K562 (cell line): ENCODE results near the gene HPCAL1. TPM values are rescaled to one million over a fixed set of nuclear protein-coding genes. Genes with fewer than 3 reads are reported as not detected.

Source experiments
- ATAC-seq: fragments of 200-7000 bp; cut with Tn5 transposase; 3 replicates; pipeline ENCODE4 v1.9.1; 2020; ENCODE audit warnings: moderate library complexity
- BruUV-seq: library from RNA; stranded (reverse); fragments of 400-500 nt; replicated peaks from 2 replicates; lab custom pipeline; 2021; lab: Mats Ljungman, UMichigan
- CTCF ChIA-PET: fragments of 300-600 bp; formaldehyde crosslinking; extraction: SDS; loops from one replicate; lab custom pipeline; 2021; ENCODE audit warnings: low intra/inter-chr PET ratio; lab: Yijun Ruan, JAX
- POLR2A ChIA-PET: fragments of 300-600, 350-650 bp; sonication (Branson Sonifier 250); formaldehyde crosslinking; extraction: SDS; loops from one replicate; lab custom pipeline; 2021; ENCODE audit warnings: antibody characterized with exemption, inconsistent platforms; lab: Yijun Ruan, JAX
- DNase-seq, 4 experiments: peaks; one replicate each; pipeline versions ENCODE4 v3.0.0 to v3.0.0-alpha.2; 2011 to 2018; ENCODE audit warnings: low spot score in 3 of 4, mixed read lengths in 3 of 4; ENCODE audit errors: extremely low read depth in 1 of 4
- FAIRE-seq: peaks from 2 replicates; lab custom pipeline; 2011; peaks lifted over from hg19 to GRCh38; lab: Jason Lieb, UNC
- H2AFZ ChIP-seq: 2 replicates; pipeline ENCODE4 v1.6.0; 2011; ENCODE audit warnings: low read depth, low read length, control low read depth, inconsistent platforms
- H3K27ac ChIP-seq: fragments of 200-600 bp; 3 replicates; pipeline ENCODE4 v1.8.0; 2011; ENCODE audit warnings: low read depth, mild to moderate bottlenecking, control low read depth, inconsistent platforms, low read length, moderate library complexity, mixed read lengths; ENCODE audit errors: extremely low read depth
- H3K27me3 ChIP-seq, 2 experiments: fragments of 300-600 bp in 1 of 2; 2 replicates in 1 of 2; 3 replicates in 1 of 2; pipeline versions ENCODE4 v1.6.0 to v1.8.0; 2011; ENCODE audit warnings: inconsistent platforms in 2 of 2, low read length in 2 of 2, mild to moderate bottlenecking in 1 of 2, mixed read lengths in 1 of 2, moderate library complexity in 1 of 2; ENCODE audit not compliant: control insufficient read depth in 2 of 2, insufficient read depth in 2 of 2
- H3K36me3 ChIP-seq: fragments of 300-600 bp; 3 replicates; pipeline ENCODE4 v1.8.0; 2011; ENCODE audit warnings: mild to moderate bottlenecking, low read length, inconsistent platforms; ENCODE audit not compliant: control insufficient read depth, insufficient read depth
- H3K4me1 ChIP-seq, 2 experiments: fragments of 200-600 bp in 1 of 2; replicated peaks in 1 of 2; 2 replicates in 1 of 2; 3 replicates in 1 of 2; pipeline versions ENCODE4 v1.5.1 to v1.8.0; 2011; ENCODE audit warnings: inconsistent platforms in 2 of 2, low read length in 2 of 2, mild to moderate bottlenecking in 1 of 2, mixed read lengths in 1 of 2, moderate library complexity in 1 of 2; ENCODE audit not compliant: control insufficient read depth in 2 of 2, insufficient read depth in 2 of 2
- H3K4me2 ChIP-seq: 2 replicates; pipeline ENCODE4 v1.6.1; 2011; ENCODE audit warnings: low read length, control low read depth, inconsistent platforms, mixed read lengths; ENCODE audit not compliant: insufficient read depth
- H3K4me3 ChIP-seq: fragments of 200-600 bp; sonication (generic), shearing (Covaris generic); 2 replicates; pipeline ENCODE4 v1.5.1; 2016; ENCODE audit warnings: control low read depth, inconsistent platforms
- H3K79me2 ChIP-seq: fragments of 200-600 bp; 3 replicates; pipeline ENCODE4 v1.8.0; 2011; ENCODE audit warnings: low read length, inconsistent platforms; ENCODE audit not compliant: control insufficient read depth, insufficient read depth
- H3K9ac ChIP-seq, 2 experiments: 2 replicates each; pipeline versions ENCODE4 v1.6.0 to v1.6.1; 2011; ENCODE audit warnings: low read depth in 2 of 2, low read length in 2 of 2, control low read depth in 1 of 2, inconsistent platforms in 1 of 2, mild to moderate bottlenecking in 1 of 2, mixed read lengths in 1 of 2; ENCODE audit not compliant: insufficient read depth in 1 of 2
- H3K9me1 ChIP-seq: one replicate; pipeline ENCODE4 v1.6.0; 2011; ENCODE audit warnings: inconsistent platforms, mild to moderate bottlenecking, low read length, moderate library complexity; ENCODE audit not compliant: control insufficient read depth, insufficient read depth
- H3K9me3 ChIP-seq: replicated peaks from 2 replicates; pipeline ENCODE4 v1.5.1; 2011; ENCODE audit warnings: low read depth, low read length, inconsistent platforms; ENCODE audit not compliant: control insufficient read depth, insufficient read depth
- H4K20me1 ChIP-seq: replicated peaks from 2 replicates; pipeline ENCODE4 v1.6.1; 2011; ENCODE audit warnings: low read length, inconsistent platforms, mixed read lengths; ENCODE audit not compliant: control insufficient read depth, insufficient read depth
- ATF1 ChIP-seq, 2 experiments: fragments of 450-650 bp in 1 of 2; IDR thresholded peaks; 2 replicates each; pipeline ENCODE4 v1.6.1; 2016; ENCODE audit warnings: missing compliant biosample characterization in 1 of 2, missing genetic modification characterization in 1 of 2
- DIDO1 ChIP-seq: fragments of 450-650 bp; IDR thresholded peaks from 2 replicates; pipeline ENCODE4 v1.6.1; 2016; ENCODE audit warnings: low read depth, missing biosample characterization, missing genetic modification characterization
- TCFL5 ChIP-seq: fragments of 250-450 bp; sonication (Bioruptor Pico); conservative IDR thresholded peaks from 2 replicates; pipeline ENCODE4 v1.6.1; 2021; ENCODE audit warnings: mild to moderate bottlenecking, moderate library complexity, matching md5 sums
- ZBTB33 ChIP-seq: sonication (generic); formaldehyde crosslinking; IDR thresholded peaks from 2 replicates; pipeline ENCODE4 v1.8.1; 2023; ENCODE audit warnings: mild to moderate bottlenecking, missing genetic modification reagents
- ZNF23 ChIP-seq: fragments of 250-450 bp; sonication (Bioruptor Pico); IDR thresholded peaks from 2 replicates; pipeline ENCODE4 v1.4.0; 2020; ENCODE audit warnings: mild to moderate bottlenecking
- ZNF436 ChIP-seq: fragments of 250-450, 450-650 bp; sonication (Bioruptor Pico); formaldehyde crosslinking; IDR thresholded peaks from 2 replicates; pipeline ENCODE4 v1.7.0; 2020; ENCODE audit warnings: mild to moderate bottlenecking
- WGBS: fragments of 100-300 bp; shearing (Covaris generic); methylation state at CpG from one replicate; pipeline ENCODE4 v1.1.6; 2016; ENCODE audit warnings: low coverage, mixed read lengths; ENCODE audit not compliant: insufficient coverage; ENCODE audit errors: missing lambda C conversion rate; 5-methylcytosine and 5-hydroxymethylcytosine counted together
- in situ Hi-C: fragments of 300-500 bp; cut with MboI; formaldehyde crosslinking; loops from 4 replicates; pipeline ENCODE4 v1.15.0; 2018; ENCODE audit warnings: inconsistent platforms, mixed read lengths
- intact Hi-C: fragments of 100-400 bp; cut with micrococcal nuclease; formaldehyde crosslinking; loops from 2 replicates; pipeline ENCODE4 v1.14.2; 2022
- polyA plus RNA-seq, 8 experiments: library from polyadenylated mRNA; depleted of rRNA in 4 of 8; stranded (reverse) in 5 of 8; unstranded in 3 of 8; fragments of >200 nt; fragmentation: Nextera tagmentation in 2 of 8; fragmentation: Illumina TruSeq in 1 of 8; extraction: Ambion mirVana in 2 of 8; extraction: Trizol in 1 of 8; gene quantifications; 2 replicates each; pipeline versions ENCODE4 v1.2.1 to v1.2.3, GENCODE V29; 2011 to 2014; ENCODE audit warnings: inconsistent platforms in 1 of 8, missing spikeins in 1 of 8
- total RNA-seq, 7 experiments: library from RNA; depleted of rRNA in 6 of 7; stranded (reverse); fragments of >200 nt in 6 of 7; fragmentation: Illumina TruSeq in 2 of 7; extraction: Trizol in 2 of 7; gene quantifications; 2 replicates each; pipeline versions ENCODE4 v1.2.1 to v1.2.3, GENCODE V29; 2011 to 2021; ENCODE audit warnings: low replicate concordance in 1 of 7

Gene HPCAL1
- total and polyA plus RNA-seq, 9 of the 15 experiments (the other 6 are each of a cell fraction or from before 2014, with no cell fraction given), result 2.7 to 65.5 (median 23.9) TPM

DNA sequence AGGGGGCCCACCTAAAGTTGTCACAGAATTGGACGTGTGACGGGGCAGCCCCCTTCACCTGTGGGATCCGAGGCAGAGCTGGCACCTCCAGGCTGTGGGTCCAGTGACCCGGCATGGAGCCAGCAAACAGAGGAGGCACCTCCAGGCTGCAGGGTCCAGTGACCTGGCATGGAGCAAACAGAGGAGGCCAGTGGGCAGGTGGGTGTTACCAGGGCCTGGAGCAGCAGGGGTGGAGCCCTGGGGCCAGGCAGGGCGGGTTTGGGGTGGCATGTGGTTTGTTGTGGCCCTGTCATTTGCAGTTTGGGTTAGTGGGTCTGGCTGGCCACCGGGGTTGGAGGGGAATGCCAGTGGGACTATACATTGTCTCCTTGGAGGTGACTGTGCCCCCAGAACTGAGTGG is 68.2 kb downstream of the HPCAL1 start (continued):
- no peak for TF ChIP-seq DIDO1 (tag)

DNA sequence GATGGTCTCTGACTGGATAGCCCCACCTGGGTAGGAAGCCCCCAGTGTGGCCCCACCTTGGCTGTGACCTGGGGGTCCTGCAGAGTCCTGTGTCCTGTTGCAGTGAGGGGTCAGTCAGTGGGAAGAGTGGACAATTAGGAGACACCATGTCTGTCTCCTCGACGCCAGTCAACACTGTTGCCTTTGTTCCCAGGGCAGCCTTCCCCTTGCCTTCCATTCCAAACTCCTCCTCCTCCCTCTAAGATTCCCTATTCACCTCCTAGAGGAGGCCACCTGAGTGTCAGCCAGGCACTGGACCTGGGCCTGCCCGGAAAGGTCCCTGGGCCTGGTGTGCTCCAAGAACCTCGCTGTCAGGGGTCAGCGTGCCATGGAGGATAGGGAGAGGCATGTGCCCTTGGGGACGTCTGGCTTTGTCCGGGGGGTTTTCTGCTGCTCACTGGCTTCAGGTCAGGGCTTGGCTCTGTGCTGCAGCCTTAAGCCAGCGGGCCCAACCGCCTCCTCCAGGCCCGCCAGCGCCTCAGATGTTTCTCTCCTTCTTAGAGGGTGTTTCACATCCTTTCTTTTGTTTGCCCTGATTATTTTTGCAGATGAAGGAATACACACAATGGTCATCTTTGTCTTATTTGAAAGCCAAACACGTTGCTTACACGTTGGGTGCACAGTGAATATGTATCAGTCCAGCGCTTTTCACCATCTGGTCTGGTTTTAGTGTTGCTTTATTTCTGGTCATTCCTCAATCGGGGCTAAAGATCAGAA is 68.9 kb downstream of the HPCAL1 start:
- no peak overlapping the region for H3K27ac ChIP-seq

More for the DNA sequence above, 68.9 kb downstream of the HPCAL1 start:
- intact Hi-C loops (no loop called here), in situ Hi-C loops (no loop called here)
- Histone ChIP-seq H3K27me3 (no peaks in the 10 kb centered on the region), H3K79me2 (peaks cover 37% of the 10 kb centered on the region), H3K4me1 (peaks cover 21 to 71% of the 10 kb centered on the region in 2 experiments; a peak in 4 of 5 replicates), H3K36me3 (no peaks in the 10 kb centered on the region; the same call in 2 of the 3 replicates), H2AFZ (no peak overlapping the region), H3K4me2 (no peak overlapping the region), H3K9me1 (peaks cover 7% of the 10 kb centered on the region), H3K9ac (peak overlapping the region in 1 of 2 experiments; percentile 68; a peak in 2 of 4 replicates), H4K20me1 (peaks cover 22% of the 10 kb centered on the region), H3K4me3 (no peak overlapping the region), H3K9me3 (no peaks in the 10 kb centered on the region)
- no peak for FAIRE-seq
- no TSS peak for BruUV-seq
- no peak for ATAC-seq
- TF ChIP-seq TCFL5 (CRISPR knock-in tag), result no peak
- TF ChIP-seq ATF1 (CRISPR knock-in tag; IDR thresholded peaks at IDR 0.05), result no peak
- TF ChIP-seq ATF1 (tag; IDR thresholded peaks at IDR 0.05), result no peak
- peak; percentile 62; the same call in 1 of the 2 replicates for TF ChIP-seq ZBTB33
- no peak for TF ChIP-seq ZNF23 (CRISPR knock-in tag)
- TF ChIP-seq ZNF436 (CRISPR knock-in tag), result no peak
- no peak for DNase-seq
- ChIA-PET CTCF (no interaction called here), POLR2A (no interaction called here)
- 86% methylated on average over 15 of the region's 15 CpGs for WGBS
